NCI-H187 (cell line): ENCODE measurements around the gene CCDC102A.
"Not testable (repeated sequence)": the region's sequence is repeated elsewhere in the genome, so short reads cannot be mapped to it uniquely, and the experiment has no call there.

Experiments used
- DNase-seq, 2 experiments: peaks; one replicate each; lab custom pipeline; 2025; lab: John Stamatoyannopoulos, UW

The CCDC102A gene

GRCh38 chr16:57565461-57565860 is 29.1 kb upstream of the CCDC102A start:
- no peak for DNase-seq

GRCh38 chr16:57564571-57565270 is 28.4 kb upstream of the CCDC102A start:
- no peak for DNase-seq

- no peak for DNase-seq
These were observed 27.4 kb upstream of the CCDC102A start for GRCh38 chr16:57563761-57564160.

- no peak for DNase-seq
These were observed 27.0 kb upstream of the CCDC102A start for GRCh38 chr16:57563487-57563750.

GRCh38 chr16:57562669-57563486 is 26.5 kb upstream of the CCDC102A start:
- no peak for DNase-seq

GRCh38 chr16:57562066-57562465 is 25.7 kb upstream of the CCDC102A start:
- DNase-seq = no peak

GRCh38 chr16:57559072-57559790 is 22.9 kb upstream of the CCDC102A start:
- no peak for DNase-seq

- no peak for DNase-seq
These were observed 20.7 kb upstream of the CCDC102A start for GRCh38 chr16:57556941-57557541.

- DNase-seq = no peak
These were observed 19.5 kb upstream of the CCDC102A start for GRCh38 chr16:57555831-57556230.

- no peak for DNase-seq
These were observed 14.7 kb upstream of the CCDC102A start for GRCh38 chr16:57551057-57551456.

- DNase-seq = no peak
These were observed 13.4 kb upstream of the CCDC102A start for GRCh38 chr16:57549730-57550129.

- no peak for DNase-seq
These were observed 12.0 kb upstream of the CCDC102A start for GRCh38 chr16:57548408-57548807.

GRCh38 chr16:57547524-57547923 is 11.2 kb upstream of the CCDC102A start:
- not testable (repeated sequence) for DNase-seq

- DNase-seq = no peak
These were observed 7.8 kb upstream of the CCDC102A start for GRCh38 chr16:57544124-57544653.

- no peak for DNase-seq
These were observed 5.5 kb upstream of the CCDC102A start for GRCh38 chr16:57541754-57542435.

- DNase-seq = no peak
These were observed 4.8 kb upstream of the CCDC102A start for GRCh38 chr16:57540906-57541753.

GRCh38 chr16:57540387-57540786 is 4.0 kb upstream of the CCDC102A start:
- no peak for DNase-seq

- no peak for DNase-seq
These were observed 2.9 kb upstream of the CCDC102A start for GRCh38 chr16:57539072-57539796.

- DNase-seq = no peak
These were observed 1.9 kb upstream of the CCDC102A start for GRCh38 chr16:57538235-57538721.
